ENCODE data around the gene ZNF816.
"Not testable (repeated sequence)": the region's sequence is repeated elsewhere in the genome, so short reads cannot be mapped to it uniquely, and the experiment has no call there.

The ZNF816 gene

GRCh38 chr19:52962394-52963246 is at the start of gene ZNF816:
Gene ZNF816 (minus strand): TSS chr19:52962881. CDS start chr19:52956089, 6,792 bp downstream.
- H3K27ac ChIP-seq = peak within 1 kb of the TSS; percentile 60
- DNase-seq (ENCODE audit: low read depth, low spot score) = peak; percentile 60

- no peak for DNase-seq (ENCODE audit: low read depth, low spot score)
- no peak overlapping the region for H3K27ac ChIP-seq
Measured at GRCh38 chr19:53012006-53012405, 49.3 kb upstream of the ZNF816 start.

- H3K27ac ChIP-seq = no peak overlapping the region
- DNase-seq (ENCODE audit: low read depth, low spot score) = no peak
Measured at GRCh38 chr19:53010494-53010893, 47.8 kb upstream of the ZNF816 start.

GRCh38 chr19:53008061-53008778 is 45.5 kb upstream of the ZNF816 start:
- no peak for DNase-seq (ENCODE audit: low read depth, low spot score)
- no peak overlapping the region for H3K27ac ChIP-seq

GRCh38 chr19:53007606-53008005 is 44.9 kb upstream of the ZNF816 start:
- no peak overlapping the region for H3K27ac ChIP-seq
- no peak for DNase-seq (ENCODE audit: low read depth, low spot score)

GRCh38 chr19:53007200-53007599 is 44.5 kb upstream of the ZNF816 start:
- DNase-seq (ENCODE audit: low read depth, low spot score) = no peak
- H3K27ac ChIP-seq = peak overlapping the region; percentile 31

- H3K27ac ChIP-seq = no peak overlapping the region
- DNase-seq (ENCODE audit: low read depth, low spot score) = no peak
Measured at GRCh38 chr19:53004242-53004641, 41.6 kb upstream of the ZNF816 start.

GRCh38 chr19:53002479-53002878 is 39.8 kb upstream of the ZNF816 start:
- no peak overlapping the region for H3K27ac ChIP-seq
- DNase-seq (ENCODE audit: low read depth, low spot score) = no peak

GRCh38 chr19:52997975-52998374 is 35.3 kb upstream of the ZNF816 start:
- no peak overlapping the region for H3K27ac ChIP-seq
- no peak for DNase-seq (ENCODE audit: low read depth, low spot score)

GRCh38 chr19:52995711-52996110 is 33.0 kb upstream of the ZNF816 start:
- DNase-seq (ENCODE audit: low read depth, low spot score) = no peak
- H3K27ac ChIP-seq = no peak overlapping the region

GRCh38 chr19:52993342-52994178 is 30.9 kb upstream of the ZNF816 start:
- DNase-seq (ENCODE audit: low read depth, low spot score) = no peak
- H3K27ac ChIP-seq = peak overlapping the region; percentile 47

GRCh38 chr19:52992109-52993004 is 29.7 kb upstream of the ZNF816 start:
- no peak for DNase-seq (ENCODE audit: low read depth, low spot score)
- peak overlapping the region; percentile 47 for H3K27ac ChIP-seq

- H3K27ac ChIP-seq = peak overlapping the region; percentile 47
- DNase-seq (ENCODE audit: low read depth, low spot score) = no peak
Measured at GRCh38 chr19:52991484-52991883, 28.8 kb upstream of the ZNF816 start.

GRCh38 chr19:52990759-52991418 is 28.2 kb upstream of the ZNF816 start:
- peak overlapping the region; percentile 47 for H3K27ac ChIP-seq
- no peak for DNase-seq (ENCODE audit: low read depth, low spot score)

GRCh38 chr19:52988506-52988905 is 25.8 kb upstream of the ZNF816 start:
- H3K27ac ChIP-seq = no peak overlapping the region
- DNase-seq (ENCODE audit: low read depth, low spot score) = no peak

- DNase-seq (ENCODE audit: low read depth, low spot score) = no peak
- H3K27ac ChIP-seq = no peak overlapping the region
Measured at GRCh38 chr19:52987221-52987620, 24.5 kb upstream of the ZNF816 start.

- H3K27ac ChIP-seq; DNase-seq (ENCODE audit: low read depth, low spot score): not testable (repeated sequence)
Measured at GRCh38 chr19:52983167-52983566, 20.5 kb upstream of the ZNF816 start.

- no peak for DNase-seq (ENCODE audit: low read depth, low spot score)
- H3K27ac ChIP-seq = no peak overlapping the region
Measured at GRCh38 chr19:52981329-52981728, 18.6 kb upstream of the ZNF816 start.

GRCh38 chr19:52967772-52968171 is 5.1 kb upstream of the ZNF816 start:
- DNase-seq (ENCODE audit: low read depth, low spot score) = no peak
- H3K27ac ChIP-seq = no peak overlapping the region

Data from epithelial cell of prostate (primary cell).